HG03139 (cell line): ENCODE measurements around the gene TMEM191B.
"Not testable (repeated sequence)": the region's sequence is repeated elsewhere in the genome, so short reads cannot be mapped to it uniquely, and the experiment has no call there.

Experiments
- ATAC-seq: cut with Tn5 transposase; IDR thresholded peaks from one replicate; pipeline ENCODE4 v1.9.1; 2021; ENCODE audit not compliant: unreplicated experiment

The TMEM191B gene

DNA sequence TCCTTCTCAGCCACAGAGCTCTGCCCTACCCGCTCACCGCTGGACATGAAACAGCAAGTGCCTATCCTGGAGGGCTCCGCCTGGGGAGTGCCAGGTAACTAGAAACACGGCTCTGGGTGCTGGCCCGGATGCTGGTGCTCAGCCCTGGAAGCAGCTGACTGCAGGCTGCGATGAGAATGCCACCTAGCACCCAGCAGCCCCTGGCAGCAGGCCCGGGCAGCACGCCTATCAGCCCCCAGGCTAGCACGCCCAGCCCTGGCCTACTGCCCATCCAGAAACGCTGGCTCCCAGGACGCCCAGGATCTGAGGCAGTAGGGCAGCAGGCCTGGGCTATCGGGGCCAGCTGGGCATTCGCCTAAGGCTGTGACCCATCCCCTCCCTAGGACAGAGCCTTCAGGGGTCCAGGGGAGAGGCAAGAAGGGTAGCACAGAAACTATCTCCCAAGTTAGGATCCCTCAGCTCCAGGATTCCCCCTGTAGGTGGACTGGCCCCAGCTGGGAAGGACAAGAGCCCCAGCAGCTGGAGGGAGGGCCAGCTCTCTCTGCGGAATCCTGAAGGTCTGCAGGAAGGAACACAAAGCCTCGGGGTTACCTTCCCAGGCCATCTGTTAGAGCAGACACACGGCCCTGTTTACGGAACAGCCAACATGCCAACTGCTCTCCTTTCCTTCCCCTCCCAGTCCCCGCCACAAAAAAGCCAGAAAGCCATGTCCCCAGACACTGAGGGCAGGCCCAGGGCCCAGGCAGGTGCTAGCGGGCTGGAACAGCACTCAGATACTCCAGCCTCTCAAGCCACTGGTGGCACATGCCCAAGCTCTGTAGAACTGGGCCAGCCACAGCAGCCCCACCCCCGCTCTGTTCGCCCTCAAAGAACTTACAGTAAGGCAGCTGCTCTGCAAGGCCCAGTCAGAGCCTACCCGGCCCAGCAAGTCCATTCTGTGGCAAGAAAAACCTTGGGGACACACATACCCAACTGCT, 27.0 kb downstream of the TMEM191B start:
- ATAC-seq: not testable (repeated sequence)

DNA sequence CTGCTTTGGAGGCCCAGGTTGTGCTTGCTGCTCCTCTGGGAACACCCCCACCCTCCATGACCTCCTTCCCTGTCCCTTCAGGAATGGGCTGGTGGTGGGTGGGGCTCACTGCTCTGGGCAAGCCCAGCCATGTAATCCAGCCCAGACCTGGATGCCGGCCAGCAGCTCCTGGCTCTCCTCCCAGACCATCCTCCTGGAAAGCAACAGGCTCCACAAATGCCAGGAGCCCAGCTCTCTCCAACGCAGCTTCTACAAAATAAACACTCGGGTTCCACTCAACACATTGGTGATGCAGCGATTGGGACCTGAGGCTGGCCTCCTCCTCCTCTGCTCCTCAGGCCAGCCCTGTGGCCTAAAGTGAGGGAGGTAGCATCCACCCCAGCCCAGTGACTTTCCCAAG, 30.9 kb downstream of the TMEM191B start:
- not testable (repeated sequence) for ATAC-seq

DNA sequence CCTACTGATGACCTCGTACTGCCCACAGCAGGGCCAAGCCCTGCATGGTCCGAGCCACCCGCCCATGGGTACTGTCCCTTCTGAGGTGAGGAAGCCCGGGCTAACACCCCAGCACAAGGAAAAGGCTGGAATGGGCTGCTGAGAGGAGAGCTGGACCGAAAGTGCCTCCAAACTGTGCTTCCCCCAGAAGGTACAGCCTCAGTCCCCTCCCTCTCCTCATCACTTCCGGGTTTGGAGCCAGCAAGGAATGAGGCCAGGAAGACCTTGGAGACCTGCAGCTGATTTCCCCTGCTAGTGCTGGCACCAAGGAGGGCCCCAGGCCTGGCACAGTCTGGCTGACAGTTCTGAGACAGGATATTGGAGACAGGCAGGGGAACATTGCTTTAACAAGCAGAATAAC, 31.3 kb downstream of the TMEM191B start:
- ATAC-seq: not testable (repeated sequence)

DNA sequence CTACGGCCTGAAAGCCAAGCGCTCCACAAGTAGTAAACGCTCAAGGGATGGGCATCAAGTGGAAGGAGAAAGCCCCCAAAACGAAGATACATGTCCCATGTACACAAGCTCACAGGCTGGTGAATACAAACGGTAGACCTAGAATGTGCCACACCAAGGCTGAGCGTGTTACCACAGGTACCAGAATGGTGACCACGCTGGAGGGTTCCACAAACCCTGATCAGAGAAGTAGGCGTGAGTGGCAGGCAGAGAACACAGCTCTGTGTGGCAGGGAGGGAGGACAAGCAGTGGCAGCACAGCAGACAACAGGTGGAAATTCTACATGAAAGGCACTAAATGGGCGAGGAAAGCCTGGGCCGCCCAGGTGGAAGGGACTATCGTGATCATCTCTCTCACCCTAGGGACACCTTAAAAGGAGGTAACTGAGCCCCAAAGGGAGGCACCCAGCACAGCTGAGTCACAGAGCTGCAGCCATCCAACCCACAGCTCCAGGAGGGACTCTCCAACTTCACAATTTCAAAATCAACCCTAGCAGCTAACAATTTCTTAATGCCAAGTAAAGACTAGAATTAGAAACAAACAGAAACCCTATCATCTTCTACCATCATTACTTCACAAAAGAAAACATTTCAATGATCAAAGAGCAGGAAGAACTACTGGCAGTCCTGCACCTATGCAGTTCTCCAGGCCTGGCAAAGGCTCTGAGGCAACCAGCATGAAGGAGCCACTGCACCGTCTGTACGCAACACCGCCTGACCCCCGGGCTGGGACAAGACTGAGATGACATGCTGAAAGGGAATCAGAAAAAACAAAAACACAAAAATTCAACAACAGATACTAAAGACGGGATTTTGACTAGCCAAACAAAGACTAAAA, 32.7 kb downstream of the TMEM191B start:
- ATAC-seq: not testable (repeated sequence)

DNA sequence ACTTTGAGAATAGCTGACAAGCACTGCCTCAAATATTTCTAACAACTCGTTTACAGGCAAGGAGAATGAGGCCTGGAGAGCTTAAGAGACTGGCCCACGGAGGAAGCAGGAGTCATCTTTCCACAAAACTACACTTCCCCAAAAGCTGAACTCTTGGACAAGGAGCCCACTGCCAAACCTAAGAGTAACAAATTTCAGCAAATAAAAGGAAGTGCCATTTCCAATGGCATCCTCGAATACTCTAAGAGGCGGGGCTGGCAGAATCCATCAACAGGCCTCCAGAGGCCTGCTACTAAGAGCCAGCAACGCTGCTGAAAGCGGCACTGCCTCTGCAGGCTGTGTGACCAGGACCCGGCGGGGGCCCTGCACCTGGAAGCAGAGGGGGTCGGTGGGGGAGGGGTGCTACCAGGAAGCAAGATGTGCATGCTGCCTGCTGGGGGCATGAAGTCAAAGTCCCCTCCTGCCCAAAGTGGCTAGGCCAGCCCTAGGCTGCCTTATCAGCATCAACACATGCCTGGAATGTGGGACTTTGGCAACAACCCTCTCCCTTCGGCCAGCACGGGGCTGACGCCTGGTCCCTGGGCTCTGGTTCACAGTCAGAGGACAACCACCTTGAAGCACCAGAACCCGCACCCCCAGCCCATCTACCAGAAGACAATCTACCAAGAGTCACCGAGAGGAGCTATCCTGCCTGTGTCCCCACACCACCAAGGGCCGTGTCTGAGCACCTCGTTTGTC, 43.1 kb downstream of the TMEM191B start:
- ATAC-seq: not testable (repeated sequence)

DNA sequence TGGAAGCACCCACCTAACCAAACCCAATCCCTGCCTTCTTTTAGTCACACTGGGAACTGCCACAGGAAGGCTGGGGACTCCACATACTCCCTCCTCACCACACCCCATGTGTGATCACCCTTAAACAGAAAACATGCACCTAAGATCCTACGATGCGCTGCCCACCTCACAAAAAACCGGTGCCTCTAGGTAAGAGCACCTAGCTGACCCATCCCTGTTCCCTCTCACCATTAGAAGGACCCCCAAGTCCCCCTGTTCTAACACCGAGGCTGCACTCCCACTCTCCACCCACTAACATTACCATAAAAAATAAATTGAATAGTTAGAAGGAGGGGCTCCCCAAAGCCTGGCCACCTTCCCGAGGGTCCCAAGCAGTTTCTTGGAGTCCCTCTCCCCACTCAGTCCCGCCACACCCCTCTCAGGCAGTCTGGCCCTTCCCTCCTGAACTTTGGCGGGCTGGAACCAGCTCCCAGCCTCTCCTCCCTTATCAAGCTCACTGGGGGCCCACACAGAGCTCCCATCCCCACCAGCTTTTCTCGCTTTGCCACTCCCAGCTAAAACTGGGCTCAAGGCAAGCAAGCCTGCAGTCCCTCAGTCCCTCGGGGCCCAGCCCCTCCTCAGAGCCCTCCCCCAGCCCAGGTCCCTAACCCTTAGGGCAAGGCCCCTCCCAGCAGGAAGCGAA, 46.0 kb downstream of the TMEM191B start:
- ATAC-seq: not testable (repeated sequence)

DNA sequence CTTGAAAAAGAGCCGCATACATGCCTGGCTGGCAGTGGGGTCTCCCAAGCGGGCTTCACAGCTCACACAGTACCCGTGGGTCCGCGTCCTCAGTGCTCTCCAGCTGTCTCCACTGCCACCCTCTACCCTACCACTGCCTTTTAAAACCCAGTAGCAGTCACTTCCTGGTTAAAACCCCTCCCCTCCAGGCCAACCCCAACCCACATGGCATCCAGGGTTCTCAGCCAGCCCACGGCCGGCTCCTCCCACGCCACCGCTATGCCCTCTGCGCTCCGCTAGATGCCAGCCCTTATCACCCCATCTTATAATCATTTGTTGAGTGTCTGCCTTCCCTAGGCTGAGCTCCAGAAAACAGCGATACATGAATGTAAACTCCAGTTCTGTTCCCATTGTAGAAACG, 47.0 kb downstream of the TMEM191B start:
- not testable (repeated sequence) for ATAC-seq

DNA sequence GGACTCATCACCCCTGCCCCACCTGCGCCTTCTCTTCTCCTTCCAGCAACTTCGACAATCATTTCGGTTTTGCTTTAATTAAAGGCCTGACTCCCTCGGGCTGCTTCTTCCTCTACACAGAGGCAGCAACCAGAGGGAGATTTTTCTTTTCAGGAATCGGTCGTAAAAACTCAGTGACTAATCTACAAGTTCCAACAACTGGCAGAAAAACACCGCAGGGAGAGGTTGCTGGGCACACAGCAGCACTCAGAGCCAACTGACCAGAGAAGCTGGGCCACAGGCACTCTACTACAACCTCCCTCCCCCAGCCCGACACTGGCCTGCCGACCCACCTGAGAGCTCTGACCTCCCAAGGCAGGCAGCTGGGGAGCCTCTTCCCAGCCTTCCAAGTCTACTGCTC, 48.1 kb downstream of the TMEM191B start:
- ATAC-seq: not testable (repeated sequence)

DNA sequence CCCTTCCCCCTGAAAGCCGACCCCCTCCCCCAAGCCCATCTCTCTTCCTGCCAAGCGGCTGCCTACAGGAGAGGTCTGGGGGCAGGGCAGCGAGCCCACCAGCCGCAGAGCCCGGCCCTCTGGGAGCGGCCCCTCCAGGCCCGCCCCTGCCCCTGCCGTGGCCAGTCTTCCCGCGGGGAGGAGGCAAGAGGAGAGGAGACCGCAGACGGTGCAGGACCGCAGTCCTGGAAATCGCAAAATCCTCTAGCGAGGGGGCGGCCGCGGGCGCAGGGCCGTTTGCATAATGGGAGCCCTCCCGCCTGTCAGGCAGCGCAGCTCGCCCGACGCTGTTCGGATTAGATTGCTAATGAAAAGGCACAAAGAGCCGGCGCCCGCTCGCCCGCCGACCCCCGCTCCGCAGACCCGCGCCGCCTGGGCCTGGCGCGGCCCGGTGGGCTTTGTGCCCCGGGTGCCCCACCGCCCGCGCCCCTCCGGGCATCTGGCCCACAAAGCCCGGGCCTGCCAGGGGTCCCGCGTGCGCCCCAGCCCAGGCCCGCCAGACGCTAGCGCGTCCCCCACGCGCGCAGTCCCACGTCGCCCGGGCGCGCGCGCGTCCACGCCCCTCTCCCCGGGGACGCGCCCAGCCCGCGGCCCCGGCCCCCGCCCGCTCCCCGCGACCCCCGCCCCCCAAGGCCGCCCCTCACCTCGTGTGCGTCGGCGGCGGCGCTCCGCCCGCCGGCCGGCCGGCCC, 49.7 kb downstream of the TMEM191B start:
- peak; percentile 12 for ATAC-seq

DNA sequence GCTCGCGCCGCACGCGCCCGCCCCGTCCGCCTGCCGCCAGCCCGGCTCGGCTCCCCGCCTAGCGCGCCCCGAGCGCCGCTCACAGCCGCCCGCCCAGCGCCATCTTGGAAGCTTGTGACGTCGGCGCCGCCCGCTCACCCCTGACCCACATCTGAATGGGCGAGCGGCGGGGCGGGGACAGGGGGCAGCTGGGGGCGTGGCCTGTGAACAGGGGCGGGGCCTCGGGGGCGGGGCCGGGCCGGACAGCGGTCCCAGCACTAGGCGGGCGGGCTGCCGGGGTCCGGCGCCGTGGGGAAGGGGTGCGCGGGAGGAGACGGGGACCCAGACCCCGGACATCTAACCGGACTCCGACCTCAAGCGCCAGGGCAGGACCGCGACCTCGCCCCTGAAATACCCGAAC, 50.2 kb downstream of the TMEM191B start:
- peak; percentile 72 for ATAC-seq
